T follicular helper cell (primary cell): ENCODE data around the gene CLCN5.
A peak's percentile ranks its signal among the peaks of the same experiment; 100 is the strongest.

Experiments
- DNase-seq: peaks from one replicate; pipeline ENCODE4 v3.0.0-alpha.2; 2020; ENCODE audit warnings: low read depth
- total RNA-seq, 2 experiments: gene quantifications; one replicate each; lab custom pipeline; 2026; lab: John Stamatoyannopoulos, UW

Gene CLCN5
- 6.7 to 8.4 reads per million in 2 experiments for total RNA-seq

- peak; percentile 91 for DNase-seq
Measured at GRCh38 chrX:49922291-49923241, at the start of gene CLCN5. Gene CLCN5 (plus strand): TSS chrX:49922596. CDS start chrX:49925299, 2,703 bp downstream.

- no peak for DNase-seq
Measured at GRCh38 chrX:49876750-49877149, 45.6 kb upstream of the CLCN5 start.

GRCh38 chrX:49877397-49878101, 44.8 kb upstream of the CLCN5 start:
- no peak for DNase-seq

- no peak for DNase-seq
Measured at GRCh38 chrX:49878128-49878833, 44.1 kb upstream of the CLCN5 start.

GRCh38 chrX:49878834-49879655, 43.4 kb upstream of the CLCN5 start, which contains the start of gene USP27X:
Gene USP27X (plus strand): TSS chrX:49879484. CDS start chrX:49880308, 824 bp downstream.
- peak; percentile 74 for DNase-seq

GRCh38 chrX:49879656-49880277, 42.6 kb upstream of the CLCN5 start:
- no peak for DNase-seq

- no peak for DNase-seq
Measured at GRCh38 chrX:49880668-49881067, 41.7 kb upstream of the CLCN5 start.

- DNase-seq: peak; percentile 40
Measured at GRCh38 chrX:49884290-49884862, 38.0 kb upstream of the CLCN5 start.

- DNase-seq: no peak
Measured at GRCh38 chrX:49892542-49892941, 29.9 kb upstream of the CLCN5 start.

- no peak for DNase-seq
Measured at GRCh38 chrX:49896951-49897350, 25.4 kb upstream of the CLCN5 start.

GRCh38 chrX:49901048-49901447, 21.3 kb upstream of the CLCN5 start:
- DNase-seq: no peak

GRCh38 chrX:49910344-49910743, 12.1 kb upstream of the CLCN5 start:
- DNase-seq: no peak

- DNase-seq: no peak
Measured at GRCh38 chrX:49912086-49912485, 10.3 kb upstream of the CLCN5 start.

GRCh38 chrX:49912861-49913260, 9.5 kb upstream of the CLCN5 start:
- no peak for DNase-seq

GRCh38 chrX:49915361-49916222, 6.8 kb upstream of the CLCN5 start:
- DNase-seq: peak; percentile 42

GRCh38 chrX:49919617-49920016, 2.8 kb upstream of the CLCN5 start:
- DNase-seq: no peak

GRCh38 chrX:49921109-49921508, 1.3 kb upstream of the CLCN5 start:
- no peak for DNase-seq

- DNase-seq: no peak
Measured at GRCh38 chrX:49925176-49925575, 2.8 kb downstream of the CLCN5 start.

GRCh38 chrX:49930039-49930438, 7.6 kb downstream of the CLCN5 start:
- DNase-seq: no peak
